HCT116 (cell line): ENCODE results near the gene PHF14.

ENCODE experiments used
- ATF3 ChIP-seq: IDR thresholded peaks from 2 replicates; pipeline ENCODE4 v1.6.1; 2012
- CEBPB ChIP-seq: IDR thresholded peaks from 2 replicates; pipeline ENCODE4 v1.6.1; 2012; ENCODE audit warnings: low read depth
- CTCF ChIP-seq, 3 experiments: fragments of 200-600 bp in 1 of 3; sonication (generic) in 1 of 3; IDR thresholded peaks in 2 of 3; conservative IDR thresholded peaks in 1 of 3; 2 replicates each; pipeline ENCODE4 v1.5.1; 2012 to 2017; ENCODE audit warnings: low read depth in 2 of 3, low read length in 2 of 3, antibody characterized with exemption in 1 of 3, borderline replicate concordance in 1 of 3, control low read depth in 1 of 3, mild to moderate bottlenecking in 1 of 3, mixed read lengths in 1 of 3, mixed run types in 1 of 3, moderate library complexity in 1 of 3; ENCODE audit not compliant: insufficient read depth in 1 of 3
- ELF1 ChIP-seq: IDR thresholded peaks from 2 replicates; pipeline ENCODE4 v1.6.1; 2012; ENCODE audit warnings: low read depth, borderline replicate concordance
- EZH2 ChIP-seq: fragments of 200-600 bp; sonication (generic); IDR thresholded peaks from 2 replicates; pipeline ENCODE4 v1.6.1; 2017; ENCODE audit warnings: antibody characterized with exemption, mixed run types
- EZH2phosphoT487 ChIP-seq: fragments of 200-600 bp; IDR thresholded peaks from 2 replicates; pipeline ENCODE4 v1.6.1; 2018; ENCODE audit warnings: antibody characterized with exemption, borderline replicate concordance
- POLR2A ChIP-seq: IDR thresholded peaks from 2 replicates; pipeline ENCODE4 v1.7.0; 2011; ENCODE audit warnings: borderline replicate concordance; ENCODE audit not compliant: insufficient read depth, insufficient read length; ENCODE audit errors: extremely low read depth
- REST ChIP-seq: IDR thresholded peaks from 2 replicates; pipeline ENCODE4 v1.6.1; 2012; ENCODE audit warnings: low read depth
- SIN3A ChIP-seq: IDR thresholded peaks from 2 replicates; pipeline ENCODE4 v1.6.1; 2012; ENCODE audit warnings: low read depth
- SRF ChIP-seq: IDR thresholded peaks from 2 replicates; pipeline ENCODE4 v1.6.1; 2012; ENCODE audit warnings: low read depth
- TCF7L2 ChIP-seq: IDR thresholded peaks from 2 replicates; pipeline ENCODE4 v1.7.0; 2011; ENCODE audit warnings: borderline replicate concordance, inconsistent platforms; ENCODE audit not compliant: insufficient read depth, insufficient read length; ENCODE audit errors: extremely low read depth
- ZFX ChIP-seq: fragments of 450-650 bp; IDR thresholded peaks from 2 replicates; pipeline ENCODE4 v1.6.1; 2017
- ZNF274 ChIP-seq: fragments of 200-500 bp; sonication (Bioruptor generic); IDR thresholded peaks from 2 replicates; pipeline ENCODE4 v1.6.1; 2014; ENCODE audit warnings: mild to moderate bottlenecking, low read depth, low read length, inconsistent platforms

- TF ChIP-seq EZH2phosphoT487 (no peak), CTCF (IDR thresholded peaks at IDR 0.05 in 2 of 3, conservative IDR thresholded peaks at IDR 0.05 in 1 of 3; ENCODE audit: borderline replicate concordance in 1 of 3, insufficient read depth in 1 of 3, low read depth in 2 of 3, low read length in 2 of 3) (no peak), ATF3 (no peak), ZNF274 (no peak), EZH2 (no peak), TCF7L2 (no peak), ZFX (no peak), SIN3A (no peak), CEBPB (no peak), SRF (no peak), REST (no peak), ELF1 (no peak), POLR2A (no peak)
Measured at GRCh38 chr7:11127988-11128387, 154.3 kb downstream of the PHF14 start.
